ENCODE results near the gene CSK. TPM values are rescaled to one million over a fixed set of nuclear protein-coding genes. Genes with fewer than 3 reads are reported as not detected.

Gene CSK
- total and polyA plus RNA-seq, 2 donors (not counting 1 experiment from before 2014, with no cell fraction given) = 325 to 651 TPM

- ChIA-PET POLR2A (interaction anchor here (0.6 to 15.2 kb wide), 3 partner anchors 8 to 160 kb away, joined by 4 to 572 read pairs (median 6); no protein-coding TSS in a partner anchor), CTCF (interaction anchor here (0.6 to 37.1 kb wide), 5 partner anchors 1 to 405 kb away, joined by 4 to 2548 read pairs (median 596); partner anchors contain the start of genes CSK and LMAN1L)
- Histone ChIP-seq H3K79me2 (ENCODE audit: control insufficient read depth, insufficient read depth, low read length) (peaks cover 65% of the 10 kb centered on the region), H3K4me2 (replicated peaks; ENCODE audit: low read depth, low read length, poor library complexity, severe bottlenecking) (peak overlapping the region; percentile 74), H3K9ac (ENCODE audit: low read length) (no peak overlapping the region), H3K4me1 (ENCODE audit: control insufficient read depth in 2 of 2, insufficient read depth in 2 of 2, low read length in 2 of 2) (peaks cover 72 to 84% of the 10 kb centered on the region in 2 donors), H2AFZ (ENCODE audit: insufficient read depth, low read depth, low read length, poor library complexity, severe bottlenecking) (no peak overlapping the region), H3K27ac (ENCODE audit: low read length in 2 of 2) (peak overlapping the region; percentile 91 to 99), H3K4me3 (ENCODE audit: control extremely low read depth in 1 of 5, extremely low read depth in 1 of 5, insufficient read depth in 1 of 5, low read depth in 2 of 5, low read length in 4 of 5) (no peak overlapping the region), H4K20me1 (ENCODE audit: control insufficient read depth, insufficient read depth, low read length, poor library complexity, severe bottlenecking) (peaks cover 3% of the 10 kb centered on the region), H3K27me3 (replicated peaks in 1 of 4; ENCODE audit: control extremely low read depth in 1 of 4, control insufficient read depth in 3 of 4, insufficient read depth in 4 of 4, low read length in 3 of 4) (no peaks in the 10 kb centered on the region), H3K36me3 (replicated peaks in 1 of 2; ENCODE audit: control extremely low read depth in 1 of 2, control insufficient read depth in 1 of 2, extremely low read depth in 1 of 2, insufficient read depth in 2 of 2, low read length in 1 of 2) (no peaks in the 10 kb centered on the region), H3K9me3 (ENCODE audit: control extremely low read depth in 1 of 3, control insufficient read depth in 2 of 3, insufficient read depth in 1 of 3, low read length in 2 of 3) (peaks cover 0 to 6% (median 0%) of the 10 kb centered on the region in 3 donors)
- Mint-ChIP-seq H3K4me1 (peaks cover 84% of the 10 kb centered on the region), H3K4me3 (peak overlapping the region; percentile 60), H3K9me3 (ENCODE audit: insufficient read depth) (no peaks in the 10 kb centered on the region), H3K27ac (peak overlapping the region; percentile 98), H3K27me3 (no peaks in the 10 kb centered on the region)
- ATAC-seq (ENCODE audit: low read depth) = no peak
- DNase-seq = peak; percentile 39
- TF ChIP-seq CTCF (IDR thresholded peaks at IDR 0.05) (no peak), EZH2 (IDR thresholded peaks at IDR 0.05; ENCODE audit: borderline replicate concordance, insufficient read depth, low read depth, low read length, poor library complexity, severe bottlenecking) (no peak)
- intact Hi-C loops (cut with micrococcal nuclease) = loop anchor here (5.0 kb wide), 1 partner anchor 787 kb away; the partner anchor contains the start of genes PML and STOML1
- WGBS (ENCODE audit: insufficient coverage) = 33% methylated on average over 1 of the region's 7 CpGs
Measured at GRCh38 chr15:74779162-74779648, 2.7 kb upstream of the CSK start.

All from B cell (primary cell).